ENCODE data around the gene MUC2.

Gene MUC2

DNA sequence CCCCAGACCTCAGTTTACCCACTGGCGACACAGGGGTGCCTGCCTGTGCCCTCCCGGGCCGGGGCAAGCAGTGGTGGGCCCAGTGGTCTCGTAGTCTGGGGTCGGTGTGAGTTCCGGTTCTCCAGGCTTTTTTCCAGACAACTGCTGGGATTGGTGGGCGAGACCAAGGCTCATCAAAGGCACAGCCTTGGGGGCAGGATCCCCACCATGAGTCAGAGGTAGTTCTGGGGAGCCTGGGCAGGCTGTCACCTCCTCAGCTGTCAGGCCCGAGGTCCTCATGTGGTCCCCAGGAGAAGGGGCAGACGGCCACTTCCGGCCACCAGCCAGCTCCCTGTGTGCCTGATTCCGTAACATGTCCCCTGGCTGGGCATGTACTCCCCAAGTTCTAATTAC is 827 bp upstream of the MUC2 start:
- no peak for DNase-seq

DNA sequence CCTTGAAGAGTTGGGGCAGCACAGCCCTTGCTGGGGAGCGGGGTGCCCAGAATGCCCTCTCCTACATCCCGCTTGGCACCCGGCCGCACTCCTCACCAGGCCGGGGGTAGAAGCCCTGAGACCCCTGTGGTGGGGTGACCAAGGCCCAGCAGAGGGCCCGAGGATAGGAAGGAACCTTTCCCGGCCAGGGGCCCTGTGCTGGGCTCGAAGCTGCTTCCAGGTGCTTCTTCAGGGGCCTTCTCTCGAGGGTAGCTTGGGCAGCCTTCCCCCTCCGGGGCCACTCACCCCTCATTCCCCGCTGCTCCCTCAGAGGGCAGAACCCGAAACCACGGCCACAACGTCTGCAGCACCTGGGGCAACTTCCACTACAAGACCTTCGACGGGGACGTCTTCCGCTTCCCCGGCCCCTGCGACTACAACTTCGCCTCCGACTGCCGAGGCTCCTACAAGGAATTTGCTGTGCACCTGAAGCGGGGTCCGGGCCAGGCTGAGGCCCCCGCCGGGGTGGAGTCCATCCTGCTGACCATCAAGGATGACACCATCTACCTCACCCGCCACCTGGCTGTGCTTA is 752 bp downstream of the MUC2 start:
- no peak for DNase-seq

DNA sequence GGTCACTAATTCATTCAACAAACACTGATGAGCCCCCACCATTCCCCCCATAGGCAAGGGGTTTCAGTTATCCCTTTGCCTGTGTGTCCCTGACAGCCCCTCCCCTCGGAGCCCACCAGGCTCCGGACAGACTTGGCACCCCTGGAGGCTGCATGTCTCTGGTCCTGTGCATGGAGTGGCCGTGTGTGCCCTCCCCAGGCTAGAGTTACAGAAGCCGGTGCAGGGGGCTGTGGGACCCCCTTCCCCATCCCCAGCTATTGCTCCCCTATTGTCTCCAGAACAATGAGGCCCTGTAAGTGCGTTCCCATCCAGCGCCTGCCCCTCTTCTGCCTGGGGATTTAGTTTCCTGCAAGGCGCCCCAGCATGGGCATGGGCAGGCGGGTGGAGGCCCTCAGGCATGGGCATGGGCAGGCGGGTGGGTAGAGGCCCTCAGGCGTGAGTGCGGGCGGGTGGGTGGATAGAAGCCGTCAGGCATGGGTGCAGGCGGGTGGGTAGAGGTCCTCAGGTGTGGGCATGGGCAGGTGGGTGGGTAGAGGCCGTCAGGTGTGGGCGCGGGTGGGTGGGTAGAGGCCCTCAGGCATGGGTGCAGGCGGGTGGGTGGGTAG is 1.5 kb downstream of the MUC2 start:
- no peak for DNase-seq

DNA sequence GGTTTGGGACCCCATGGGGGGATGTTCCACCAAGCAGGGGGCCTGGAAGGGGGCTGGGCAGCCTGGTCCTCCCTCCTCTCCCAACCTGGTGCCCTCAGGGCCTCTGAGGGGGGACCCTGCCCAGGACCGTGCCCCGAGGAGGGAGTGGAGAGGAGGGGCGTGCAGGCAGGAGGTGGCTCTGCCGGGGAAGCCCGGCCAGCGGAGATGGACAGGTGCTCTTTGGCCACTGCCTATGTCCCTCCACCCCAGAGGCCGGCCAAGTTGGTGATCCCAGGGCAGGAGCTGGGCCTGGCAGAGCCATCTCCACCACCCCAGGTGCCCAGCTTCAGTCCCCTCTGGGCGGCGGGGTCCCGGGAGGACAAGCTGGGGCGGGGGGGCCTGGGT is 2.4 kb downstream of the MUC2 start:
- no peak for DNase-seq

DNA sequence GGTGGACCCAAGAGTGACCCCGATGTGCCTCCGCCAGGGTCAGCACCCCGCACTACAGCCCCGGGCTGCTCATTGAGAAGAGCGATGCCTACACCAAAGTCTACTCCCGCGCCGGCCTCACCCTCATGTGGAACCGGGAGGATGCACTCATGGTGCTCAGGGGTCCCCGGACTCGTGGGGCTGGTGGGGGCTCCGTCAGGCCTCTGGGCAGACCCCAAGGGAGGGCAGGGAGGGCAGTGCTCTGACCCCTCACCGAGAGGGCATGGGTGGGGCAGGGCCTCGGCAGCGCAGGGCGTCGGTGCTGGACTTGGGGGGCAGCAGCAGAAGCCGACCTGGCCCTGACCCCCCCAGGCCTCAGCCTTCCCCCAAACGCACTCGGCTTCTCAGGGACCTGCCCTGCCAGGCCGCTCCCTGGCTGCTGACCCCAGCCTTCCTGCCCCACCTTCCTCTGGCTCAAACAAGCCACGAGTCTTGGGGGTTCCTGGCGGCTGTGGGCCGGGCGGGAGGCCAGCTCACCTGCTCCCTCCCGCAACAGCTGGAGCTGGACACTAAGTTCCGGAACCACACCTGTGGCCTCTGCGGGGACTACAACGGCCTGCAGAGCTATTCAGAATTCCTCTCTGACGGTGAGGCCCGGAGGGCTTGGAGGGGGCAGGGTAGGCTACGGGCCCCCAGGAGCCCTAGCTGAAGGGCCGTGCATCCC is 2.9 kb downstream of the MUC2 start:
- DNase-seq = no peak

DNA sequence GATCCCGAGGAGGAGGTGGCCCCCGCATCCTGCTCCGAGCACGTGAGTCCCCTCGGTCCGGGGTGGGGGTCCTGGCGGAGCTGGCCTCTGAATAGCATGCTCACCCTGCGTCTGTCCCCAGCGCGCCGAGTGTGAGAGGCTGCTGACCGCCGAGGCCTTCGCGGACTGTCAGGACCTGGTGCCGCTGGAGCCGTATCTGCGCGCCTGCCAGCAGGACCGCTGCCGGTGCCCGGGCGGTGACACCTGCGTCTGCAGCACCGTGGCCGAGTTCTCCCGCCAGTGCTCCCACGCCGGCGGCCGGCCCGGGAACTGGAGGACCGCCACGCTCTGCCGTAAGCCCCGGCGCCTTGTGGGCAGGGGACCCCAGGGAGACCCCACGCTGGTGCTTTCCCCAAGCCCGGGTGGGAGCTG is 3.5 kb downstream of the MUC2 start:
- no peak for DNase-seq

DNA sequence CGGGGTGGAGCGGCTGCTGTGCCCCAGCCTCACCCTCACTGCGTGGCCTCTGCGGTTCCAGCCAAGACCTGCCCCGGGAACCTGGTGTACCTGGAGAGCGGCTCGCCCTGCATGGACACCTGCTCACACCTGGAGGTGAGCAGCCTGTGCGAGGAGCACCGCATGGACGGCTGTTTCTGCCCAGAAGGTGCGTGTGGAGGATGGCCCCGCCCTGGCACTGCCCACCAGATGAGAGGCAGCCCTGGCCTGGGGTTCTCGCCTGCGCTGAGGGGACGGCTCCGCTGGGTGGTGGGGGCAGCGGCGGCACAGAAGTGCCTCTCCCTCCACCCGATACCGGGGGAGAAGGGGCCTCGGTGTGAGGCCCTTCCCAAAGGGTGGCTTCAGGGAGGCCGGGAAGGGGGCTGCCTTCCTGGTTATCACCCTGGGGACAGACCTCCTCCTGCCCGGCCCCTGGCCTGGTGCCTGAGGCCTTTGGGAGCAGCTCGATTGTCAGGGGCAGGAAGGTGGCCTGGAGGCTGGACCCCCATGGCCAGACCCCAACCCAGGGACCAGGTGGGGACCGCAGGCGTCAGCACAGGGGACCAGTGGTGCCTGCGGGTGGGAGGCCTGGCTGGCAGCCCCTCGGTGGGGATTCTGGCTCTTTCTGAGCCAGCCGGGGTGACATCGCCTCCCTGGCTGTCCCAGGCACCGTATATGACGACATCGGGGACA is 7.1 kb downstream of the MUC2 start:
- DNase-seq = no peak

DNA sequence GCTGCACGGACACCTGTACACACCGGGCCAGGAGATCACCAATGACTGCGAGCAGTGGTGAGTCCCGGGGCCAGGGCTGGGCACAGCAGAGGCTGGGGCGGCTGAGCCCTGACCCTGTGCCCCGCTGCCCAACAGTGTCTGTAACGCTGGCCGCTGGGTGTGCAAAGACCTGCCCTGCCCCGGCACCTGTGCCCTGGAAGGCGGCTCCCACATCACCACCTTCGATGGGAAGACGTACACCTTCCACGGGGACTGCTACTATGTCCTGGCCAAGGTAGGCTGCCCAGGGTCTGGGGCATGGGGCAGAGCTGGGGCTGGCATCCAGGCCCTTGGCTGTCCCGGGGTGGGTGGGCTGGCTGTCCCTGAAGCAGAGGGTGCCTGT is 7.7 kb downstream of the MUC2 start:
- DNase-seq = no peak

DNA sequence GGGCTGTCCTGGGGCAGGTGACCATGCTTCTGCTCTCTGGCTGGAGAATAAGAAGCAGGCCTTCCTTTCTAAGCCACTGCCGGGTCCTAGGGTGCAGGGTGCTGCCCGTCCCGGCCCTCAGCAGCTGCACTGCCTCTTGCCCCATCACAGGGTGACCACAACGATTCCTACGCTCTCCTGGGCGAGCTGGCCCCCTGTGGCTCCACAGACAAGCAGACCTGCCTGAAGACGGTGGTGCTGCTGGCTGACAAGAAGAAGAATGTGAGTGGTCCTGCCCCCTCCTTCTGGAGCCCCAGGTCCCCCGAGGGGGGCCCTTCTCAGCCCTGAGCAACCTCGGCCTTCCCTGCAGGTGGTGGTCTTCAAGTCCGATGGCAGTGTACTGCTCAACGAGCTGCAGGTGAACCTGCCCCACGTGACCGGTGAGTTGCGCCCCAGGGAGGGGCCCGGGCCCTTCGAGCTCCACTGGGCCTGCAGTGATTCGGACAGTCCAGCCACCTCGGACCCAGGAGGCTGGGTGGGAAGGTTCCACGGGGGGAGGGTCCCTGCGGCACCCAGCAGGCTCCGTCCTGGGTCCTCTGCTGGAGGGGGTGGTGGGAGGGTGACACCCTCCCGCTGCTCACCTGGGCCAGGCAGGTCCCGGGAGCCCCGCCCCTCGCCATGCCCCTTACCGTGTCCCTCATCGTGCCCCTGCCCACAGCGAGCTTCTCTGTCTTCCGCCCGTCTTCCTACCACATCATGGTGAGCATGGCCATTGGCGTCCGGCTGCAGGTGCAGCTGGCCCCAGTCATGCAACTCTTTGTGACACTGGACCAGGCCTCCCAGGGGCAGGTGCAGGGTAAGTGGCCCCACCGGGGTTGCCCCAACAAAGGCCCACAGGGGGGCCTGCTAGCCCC is 8.3 kb downstream of the MUC2 start:
- no peak for DNase-seq

DNA sequence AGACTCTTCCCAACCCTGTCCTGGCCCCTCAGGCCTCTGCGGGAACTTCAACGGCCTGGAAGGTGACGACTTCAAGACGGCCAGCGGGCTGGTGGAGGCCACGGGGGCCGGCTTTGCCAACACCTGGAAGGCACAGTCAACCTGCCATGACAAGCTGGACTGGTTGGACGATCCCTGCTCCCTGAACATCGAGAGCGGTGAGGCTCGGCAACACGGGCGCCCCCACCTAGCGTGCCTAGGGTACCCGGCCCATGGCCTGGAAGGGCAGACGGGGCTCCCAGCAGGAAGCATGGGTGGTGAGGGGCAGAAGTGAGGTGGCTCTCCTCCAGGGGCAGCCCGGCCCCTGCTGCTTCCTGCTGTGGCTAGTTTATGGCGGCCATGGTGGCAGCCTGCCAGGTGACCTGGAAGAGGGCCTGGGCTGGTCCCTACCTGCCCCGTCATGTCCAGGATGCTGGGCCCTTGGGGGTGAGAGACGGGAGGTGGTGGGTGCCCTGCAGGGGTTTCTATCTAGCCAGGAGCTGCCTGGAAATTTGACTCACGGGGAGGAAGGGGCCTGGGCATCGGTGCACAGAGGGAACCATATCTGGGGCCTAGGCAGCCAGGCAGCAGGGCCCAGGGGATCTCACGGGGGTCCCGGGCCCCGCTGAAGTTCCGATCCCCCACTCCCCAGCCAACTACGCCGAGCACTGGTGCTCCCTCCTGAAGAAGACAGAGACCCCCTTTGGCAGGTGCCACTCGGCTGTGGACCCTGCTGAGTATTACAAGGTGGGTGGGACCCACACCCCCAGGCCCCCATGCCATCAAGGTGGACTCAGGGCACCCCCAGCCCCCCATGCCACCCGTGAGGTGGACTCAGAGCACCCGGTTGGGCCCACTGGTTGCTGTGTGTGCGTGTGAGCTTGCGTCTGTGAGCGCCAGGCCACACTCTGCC is 9.2 kb downstream of the MUC2 start:
- no peak for DNase-seq

DNA sequence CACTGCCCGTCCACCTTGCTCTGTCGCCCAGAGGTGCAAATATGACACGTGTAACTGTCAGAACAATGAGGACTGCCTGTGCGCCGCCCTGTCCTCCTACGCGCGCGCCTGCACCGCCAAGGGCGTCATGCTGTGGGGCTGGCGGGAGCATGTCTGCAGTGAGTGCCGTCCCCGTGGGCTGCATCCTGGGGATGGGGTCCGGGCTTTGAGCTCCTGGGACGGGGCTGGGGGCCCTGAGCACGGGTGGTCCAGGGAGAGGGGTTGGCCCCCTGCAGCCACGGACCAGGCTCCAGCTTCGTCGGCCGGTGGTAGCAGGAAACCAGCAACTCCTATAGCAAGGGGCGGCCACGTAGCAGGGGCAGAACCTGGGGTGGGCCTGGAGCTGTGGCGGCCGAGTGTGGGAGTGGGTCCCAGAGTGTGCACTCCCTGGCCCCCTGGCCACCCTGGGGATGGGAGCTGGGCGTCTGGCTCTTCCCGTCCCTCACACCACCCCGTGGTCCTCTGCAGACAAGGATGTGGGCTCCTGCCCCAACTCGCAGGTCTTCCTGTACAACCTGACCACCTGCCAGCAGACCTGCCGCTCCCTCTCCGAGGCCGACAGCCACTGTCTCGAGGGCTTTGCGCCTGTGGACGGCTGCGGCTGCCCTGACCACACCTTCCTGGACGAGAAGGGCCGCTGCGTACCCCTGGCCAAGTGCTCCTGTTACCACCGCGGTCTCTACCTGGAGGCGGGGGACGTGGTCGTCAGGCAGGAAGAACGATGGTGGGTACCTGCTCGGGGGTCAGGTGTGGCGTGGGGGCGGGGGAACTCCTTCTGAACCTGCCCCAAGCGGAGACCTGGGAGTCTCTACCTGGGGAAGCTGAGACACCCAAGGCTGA is 10.1 kb downstream of the MUC2 start:
- DNase-seq = no peak

DNA sequence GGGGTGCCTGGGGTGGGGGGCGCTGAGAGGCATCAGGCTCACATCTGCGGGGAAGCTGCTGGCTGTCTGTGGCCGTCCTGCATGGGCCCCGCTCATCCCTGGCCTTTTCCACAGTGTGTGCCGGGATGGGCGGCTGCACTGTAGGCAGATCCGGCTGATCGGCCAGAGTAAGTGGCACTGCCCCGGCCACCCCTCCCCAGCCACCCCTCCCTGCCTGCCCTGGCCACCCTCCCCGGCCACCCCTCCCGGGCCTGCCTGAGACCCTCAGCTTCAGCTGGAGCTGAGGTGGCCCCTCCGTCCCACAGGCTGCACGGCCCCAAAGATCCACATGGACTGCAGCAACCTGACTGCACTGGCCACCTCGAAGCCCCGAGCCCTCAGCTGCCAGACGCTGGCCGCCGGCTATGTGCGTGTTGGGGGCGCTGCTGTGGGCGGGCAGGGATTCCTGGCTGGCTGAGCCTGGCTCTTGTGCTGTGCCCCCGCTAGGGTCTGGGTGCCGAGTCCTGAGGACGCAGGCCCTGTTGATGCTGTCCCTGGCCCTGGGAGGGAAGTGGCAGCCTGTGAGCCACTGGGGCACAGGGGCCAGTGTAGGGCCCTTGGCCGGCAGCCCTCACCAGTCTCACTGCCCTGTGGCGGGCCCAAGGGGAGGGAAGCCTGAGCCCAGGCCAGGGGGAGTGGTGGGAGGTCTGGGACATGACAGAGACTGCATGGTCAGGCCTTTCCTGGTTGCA is 10.9 kb downstream of the MUC2 start:
- no peak for DNase-seq

DNA sequence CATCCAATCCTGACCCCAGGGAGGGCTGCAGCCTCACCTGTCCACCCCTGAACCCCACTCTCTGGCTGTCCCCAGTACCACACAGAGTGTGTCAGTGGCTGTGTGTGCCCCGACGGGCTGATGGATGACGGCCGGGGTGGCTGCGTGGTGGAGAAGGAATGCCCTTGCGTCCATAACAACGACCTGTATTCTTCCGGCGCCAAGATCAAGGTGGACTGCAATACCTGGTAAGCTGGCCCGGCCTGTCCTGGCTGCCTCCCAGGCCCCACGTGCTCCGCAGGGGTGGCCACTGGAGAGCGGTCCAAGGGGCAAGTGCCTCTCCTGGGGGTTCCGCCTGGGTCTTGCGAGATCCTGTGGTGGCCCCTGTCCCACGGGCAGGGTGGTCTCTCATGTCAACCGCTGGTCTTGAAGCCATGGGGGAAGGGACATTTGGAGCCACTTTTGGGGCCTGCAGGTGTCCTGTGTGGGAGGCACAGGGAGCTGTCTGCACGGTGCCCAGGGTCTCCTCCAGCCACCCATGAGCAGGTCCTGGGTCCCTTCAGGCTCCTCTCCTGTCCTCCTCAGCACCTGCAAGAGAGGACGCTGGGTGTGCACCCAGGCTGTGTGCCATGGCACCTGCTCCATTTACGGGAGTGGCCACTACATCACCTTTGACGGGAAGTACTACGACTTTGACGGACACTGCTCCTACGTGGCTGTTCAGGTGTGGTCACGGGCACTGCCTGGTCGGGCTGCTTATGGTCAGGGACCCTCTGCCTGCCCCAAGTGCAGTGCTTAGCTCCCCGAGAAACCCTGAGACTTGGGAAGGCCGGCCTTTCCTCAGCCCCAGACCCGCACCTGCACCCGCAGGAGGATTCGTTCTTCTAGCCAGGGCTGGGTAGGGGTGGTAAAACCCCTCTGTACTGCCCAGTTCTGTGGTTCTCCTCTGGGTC is 11.8 kb downstream of the MUC2 start:
- DNase-seq = no peak

DNA sequence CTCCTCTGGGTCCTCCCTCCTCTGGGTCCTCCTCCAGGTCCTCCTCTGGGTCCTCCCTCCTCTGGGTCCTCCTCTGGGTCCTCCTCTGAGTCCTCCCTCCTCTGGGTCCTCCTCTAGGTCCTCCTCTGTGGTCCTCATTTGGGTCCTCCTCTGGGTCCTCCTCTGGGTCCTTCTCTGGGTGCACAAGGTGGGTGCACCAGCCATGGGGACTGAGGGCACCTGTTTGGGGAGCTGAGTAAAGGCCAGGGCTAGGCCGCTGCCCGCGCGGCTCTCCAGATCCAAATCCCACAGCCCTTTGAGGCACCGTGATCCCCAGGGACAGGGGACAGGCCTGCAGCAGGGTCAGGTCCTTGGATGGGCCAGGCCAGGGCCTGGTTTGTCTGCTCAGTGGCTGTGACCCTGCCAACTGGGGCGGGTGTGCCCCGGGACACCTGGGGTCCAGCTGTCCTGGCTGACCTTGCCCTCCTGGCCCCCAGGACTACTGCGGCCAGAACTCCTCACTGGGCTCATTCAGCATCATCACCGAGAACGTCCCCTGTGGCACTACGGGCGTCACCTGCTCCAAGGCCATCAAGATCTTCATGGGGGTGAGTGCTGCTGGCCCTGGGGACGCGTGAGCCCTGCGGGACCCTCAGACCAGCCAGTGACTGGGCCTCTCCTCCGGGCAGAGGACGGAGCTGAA is 12.7 kb downstream of the MUC2 start:
- DNase-seq = no peak

DNA sequence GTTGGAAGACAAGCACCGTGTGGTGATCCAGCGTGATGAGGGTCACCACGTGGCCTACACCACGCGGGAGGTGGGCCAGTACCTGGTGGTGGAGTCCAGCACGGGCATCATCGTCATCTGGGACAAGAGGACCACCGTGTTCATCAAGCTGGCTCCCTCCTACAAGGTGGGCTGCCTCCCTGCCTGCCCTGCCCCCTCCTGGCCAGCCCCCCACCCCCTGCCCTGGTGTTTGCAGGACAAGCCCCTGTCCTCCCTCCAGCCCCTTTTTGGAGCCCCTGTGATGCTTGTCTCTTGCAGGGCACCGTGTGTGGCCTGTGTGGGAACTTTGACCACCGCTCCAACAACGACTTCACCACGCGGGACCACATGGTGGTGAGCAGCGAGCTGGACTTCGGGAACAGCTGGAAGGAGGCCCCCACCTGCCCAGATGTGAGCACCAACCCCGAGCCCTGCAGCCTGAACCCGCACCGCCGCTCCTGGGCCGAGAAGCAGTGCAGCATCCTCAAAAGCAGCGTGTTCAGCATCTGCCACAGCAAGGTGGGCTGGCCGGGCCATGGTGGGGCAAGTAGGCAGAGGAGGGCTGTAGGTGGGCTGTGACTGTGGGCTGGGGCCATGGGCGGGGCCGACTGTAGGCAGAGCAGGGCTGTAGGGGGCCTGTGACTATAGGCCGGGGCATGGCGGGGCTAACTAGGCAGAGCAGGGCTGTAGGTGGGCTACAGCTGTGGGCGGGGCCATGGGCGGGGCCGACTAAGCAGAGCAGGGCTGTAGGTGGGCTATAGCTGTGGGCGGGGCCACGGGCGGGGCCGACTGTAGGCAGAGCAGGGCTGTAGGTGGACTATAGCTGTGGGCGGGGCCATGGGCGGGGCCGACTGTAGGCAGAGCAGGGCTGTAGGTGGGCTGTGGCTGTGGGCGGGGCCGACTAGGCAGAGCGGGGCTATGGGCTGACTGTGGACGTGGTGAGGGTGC is 13.6 kb downstream of the MUC2 start:
- peak; percentile 39 for DNase-seq

DNA sequence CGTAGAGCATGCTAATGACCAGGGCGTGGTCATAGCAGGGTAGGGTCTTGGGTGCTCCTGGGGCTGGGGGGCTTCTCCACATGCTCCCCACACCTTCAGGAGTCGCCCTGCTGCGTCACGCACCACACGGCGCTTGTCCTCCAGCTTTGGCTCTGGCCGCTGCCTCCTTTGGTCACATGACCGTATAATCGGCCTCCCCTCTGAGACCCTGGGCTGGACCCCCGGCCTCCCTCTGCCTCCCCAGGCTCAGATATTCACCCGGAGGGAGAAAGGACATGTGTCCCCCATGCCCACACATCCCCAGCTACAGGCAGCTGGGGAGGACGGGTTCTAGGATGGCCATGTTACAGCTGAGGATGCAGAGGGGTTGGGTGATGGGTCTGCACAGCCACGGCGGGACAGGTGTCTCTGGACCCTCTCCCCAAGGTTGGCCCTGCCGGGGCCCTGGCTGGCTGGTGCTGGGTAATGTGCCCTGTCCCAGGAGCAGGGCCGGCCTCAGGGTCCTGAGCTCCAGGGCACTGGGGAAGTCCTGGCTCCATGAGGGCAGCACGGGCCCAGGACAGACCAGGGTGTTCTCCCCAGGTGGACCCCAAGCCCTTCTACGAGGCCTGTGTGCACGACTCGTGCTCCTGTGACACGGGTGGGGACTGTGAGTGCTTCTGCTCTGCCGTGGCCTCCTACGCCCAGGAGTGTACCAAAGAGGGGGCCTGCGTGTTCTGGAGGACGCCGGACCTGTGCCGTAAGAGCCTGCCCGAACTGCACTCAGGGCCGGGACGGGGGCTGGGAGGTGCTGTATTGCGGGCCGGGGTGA is 14.5 kb downstream of the MUC2 start:
- no peak for DNase-seq

Measured in stimulated activated CD8-positive, alpha-beta memory T cell treated with anti-CD3 and anti-CD28 coated beads, Interleukin-4, amount 100 ng/mL, for 48 hours (primary cell).